Measurements from ENCODE around the gene ZNF18. TPM values are rescaled to one million over a fixed set of nuclear protein-coding genes. Genes with fewer than 3 reads are reported as not detected.

The ZNF18 gene
- polyA plus RNA-seq, 2 of the 4 experiments (the other 2 are of a cell fraction): 5.1 to 12.3 TPM

DNA sequence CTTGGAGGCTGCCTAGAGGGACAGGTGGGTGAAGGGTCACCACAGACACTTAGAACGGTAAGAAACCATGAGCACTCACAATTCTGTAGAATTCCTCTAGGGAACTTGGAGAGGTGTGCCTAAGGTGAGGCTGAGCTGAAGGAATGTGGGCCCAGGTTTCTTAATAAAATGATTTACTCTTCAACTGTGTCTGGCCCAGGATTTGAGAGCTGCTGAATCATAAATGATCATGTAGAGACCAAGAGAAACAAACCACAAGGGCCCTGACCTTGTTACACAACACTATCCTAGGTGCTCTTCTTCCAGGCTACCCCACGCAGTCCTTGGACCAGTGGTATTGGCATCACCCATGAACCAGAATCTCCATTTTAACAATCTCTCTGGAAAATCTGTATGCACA is 27.7 kb downstream of the ZNF18 start:
- H3K4me3 ChIP-seq: no peak overlapping the region
- H3K4me1 ChIP-seq: no peaks in the 10 kb centered on the region
- H3K9me3 ChIP-seq: peaks cover 6% of the 10 kb centered on the region; the same call in 1 of the 3 replicates
- DNase-seq (ENCODE audit: low read depth in 1 of 2, low spot score in 1 of 2) (no peak), FAIRE-seq (no peak), ATAC-seq (no peak)
- TF ChIP-seq RARB (CRISPR knock-in tag; IDR thresholded peaks at IDR 0.05): no peak
- 56% methylated on average over 2 of the region's 2 CpGs for WGBS (ENCODE audit: missing lambda C conversion rate)
- ChIA-PET POLR2A (interaction anchor here (1.3 kb wide), 1 partner anchor 28 kb away, joined by 3 read pairs; the partner anchor contains the start of gene ZNF18), CTCF (no interaction called here)
- H3K4me2 ChIP-seq: no peak overlapping the region
- H3K27ac ChIP-seq: no peak overlapping the region

DNA sequence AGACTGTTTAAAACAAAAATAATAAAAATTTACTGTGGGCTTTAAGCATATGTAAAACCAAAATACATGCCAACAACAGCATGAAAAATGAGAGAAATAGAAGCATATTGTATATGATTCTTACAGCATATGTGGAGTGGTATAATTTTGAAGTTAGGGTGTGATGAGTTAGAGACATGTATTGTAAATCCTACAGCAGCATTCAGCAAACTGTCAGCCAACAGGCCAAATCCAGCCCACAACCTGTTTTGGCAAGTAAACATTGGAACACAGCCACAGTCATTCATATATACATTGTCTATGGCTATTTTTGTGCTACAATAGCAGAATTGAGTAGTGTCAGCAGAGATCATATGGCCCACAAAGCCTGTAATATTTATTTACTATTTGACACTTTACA is 42.3 kb downstream of the ZNF18 start:
- TF ChIP-seq HDAC2 (IDR thresholded peaks at IDR 0.05) (no peak), PHF8 (IDR thresholded peaks at IDR 0.05; ENCODE audit: borderline replicate concordance, low read depth) (no peak), ZSCAN20 (CRISPR knock-in tag; IDR thresholded peaks at IDR 0.05) (no peak), HOXA7 (CRISPR knock-in tag; IDR thresholded peaks at IDR 0.05) (no peak), FOSL2 (IDR thresholded peaks at IDR 0.05) (no peak), FOSL2 (CRISPR knock-in tag; IDR thresholded peaks at IDR 0.05) (no peak), FOXS1 (CRISPR knock-in tag; IDR thresholded peaks at IDR 0.05) (no peak), RAD21 (conservative IDR thresholded peaks at IDR 0.05 in 1 of 2, IDR thresholded peaks at IDR 0.05 in 1 of 2) (no peak), NR3C1 (IDR thresholded peaks at IDR 0.05) (no peak), MYC (IDR thresholded peaks at IDR 0.05; ENCODE audit: borderline replicate concordance, low read length) (no peak), RCOR1 (IDR thresholded peaks at IDR 0.05; ENCODE audit: low read depth, low read length) (no peak), CHD2 (IDR thresholded peaks at IDR 0.05; ENCODE audit: low read length, partially characterized antibody) (no peak), HOXB13 (CRISPR knock-in tag; IDR thresholded peaks at IDR 0.05; ENCODE audit: low read depth) (no peak), CEBPB (IDR thresholded peaks at IDR 0.05) (no peak), SREBF2 (IDR thresholded peaks at IDR 0.05) (no peak), JUN (IDR thresholded peaks at IDR 0.05) (no peak)
- TF ChIP-seq, protein P1, sequence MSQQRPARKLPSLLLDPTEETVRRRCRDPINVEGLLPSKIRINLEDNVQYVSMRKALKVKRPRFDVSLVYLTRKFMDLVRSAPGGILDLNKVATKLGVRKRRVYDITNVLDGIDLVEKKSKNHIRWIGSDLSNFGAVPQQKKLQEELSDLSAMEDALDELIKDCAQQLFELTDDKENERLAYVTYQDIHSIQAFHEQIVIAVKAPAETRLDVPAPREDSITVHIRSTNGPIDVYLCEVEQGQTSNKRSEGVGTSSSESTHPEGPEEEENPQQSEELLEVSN (IDR thresholded peaks at IDR 0.05; ENCODE audit: borderline replicate concordance, low read depth): no peak
- TF ChIP-seq, protein P2, sequence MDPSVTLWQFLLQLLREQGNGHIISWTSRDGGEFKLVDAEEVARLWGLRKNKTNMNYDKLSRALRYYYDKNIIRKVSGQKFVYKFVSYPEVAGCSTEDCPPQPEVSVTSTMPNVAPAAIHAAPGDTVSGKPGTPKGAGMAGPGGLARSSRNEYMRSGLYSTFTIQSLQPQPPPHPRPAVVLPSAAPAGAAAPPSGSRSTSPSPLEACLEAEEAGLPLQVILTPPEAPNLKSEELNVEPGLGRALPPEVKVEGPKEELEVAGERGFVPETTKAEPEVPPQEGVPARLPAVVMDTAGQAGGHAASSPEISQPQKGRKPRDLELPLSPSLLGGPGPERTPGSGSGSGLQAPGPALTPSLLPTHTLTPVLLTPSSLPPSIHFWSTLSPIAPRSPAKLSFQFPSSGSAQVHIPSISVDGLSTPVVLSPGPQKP (IDR thresholded peaks at IDR 0.05; ENCODE audit: low read depth, low read length): no peak
- TF ChIP-seq, protein P3, sequence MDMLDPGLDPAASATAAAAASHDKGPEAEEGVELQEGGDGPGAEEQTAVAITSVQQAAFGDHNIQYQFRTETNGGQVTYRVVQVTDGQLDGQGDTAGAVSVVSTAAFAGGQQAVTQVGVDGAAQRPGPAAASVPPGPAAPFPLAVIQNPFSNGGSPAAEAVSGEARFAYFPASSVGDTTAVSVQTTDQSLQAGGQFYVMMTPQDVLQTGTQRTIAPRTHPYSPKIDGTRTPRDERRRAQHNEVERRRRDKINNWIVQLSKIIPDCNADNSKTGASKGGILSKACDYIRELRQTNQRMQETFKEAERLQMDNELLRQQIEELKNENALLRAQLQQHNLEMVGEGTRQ (IDR thresholded peaks at IDR 0.05): no peak
- TF ChIP-seq, protein P4, sequence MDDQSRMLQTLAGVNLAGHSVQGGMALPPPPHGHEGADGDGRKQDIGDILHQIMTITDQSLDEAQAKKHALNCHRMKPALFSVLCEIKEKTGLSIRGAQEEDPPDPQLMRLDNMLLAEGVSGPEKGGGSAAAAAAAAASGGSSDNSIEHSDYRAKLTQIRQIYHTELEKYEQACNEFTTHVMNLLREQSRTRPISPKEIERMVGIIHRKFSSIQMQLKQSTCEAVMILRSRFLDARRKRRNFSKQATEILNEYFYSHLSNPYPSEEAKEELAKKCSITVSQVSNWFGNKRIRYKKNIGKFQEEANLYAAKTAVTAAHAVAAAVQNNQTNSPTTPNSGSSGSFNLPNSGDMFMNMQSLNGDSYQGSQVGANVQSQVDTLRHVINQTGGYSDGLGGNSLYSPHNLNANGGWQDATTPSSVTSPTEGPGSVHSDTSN (IDR thresholded peaks at IDR 0.05): no peak
- H3K4me1 ChIP-seq: no peaks in the 10 kb centered on the region
- ChIA-PET CTCF (interaction anchor here (0.7 kb wide), 1 partner anchor 22 kb away, joined by 3 read pairs; no protein-coding TSS in a partner anchor), POLR2A (no interaction called here)
- H3K4me2 ChIP-seq: no peak overlapping the region
- no peak overlapping the region for H3K4me3 ChIP-seq
- no peak overlapping the region for H3K27ac ChIP-seq
- DNase-seq (ENCODE audit: low read depth in 1 of 2, low spot score in 1 of 2) (no peak), ATAC-seq (no peak), FAIRE-seq (no peak)
- peaks cover 26% of the 10 kb centered on the region for H3K9me3 ChIP-seq

DNA sequence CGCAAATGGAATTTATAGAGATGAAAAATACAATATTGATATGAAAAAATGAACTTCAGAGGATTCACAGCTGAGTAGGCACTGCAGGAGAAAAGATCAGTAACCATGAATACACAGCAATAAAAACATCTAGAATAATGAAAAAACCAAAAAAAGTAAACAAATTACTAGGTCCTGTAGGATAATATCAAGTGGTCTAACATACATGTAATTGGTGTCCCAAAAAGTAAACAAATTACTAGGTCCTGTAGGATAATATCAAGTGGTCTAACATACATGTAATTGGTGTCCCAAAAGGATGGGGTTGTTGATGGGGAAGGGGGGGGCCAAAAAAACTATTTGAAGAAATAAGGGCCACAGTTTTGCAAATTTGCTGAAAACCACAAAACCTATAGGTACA is 43.4 kb downstream of the ZNF18 start:
- ATAC-seq (no peak), DNase-seq (ENCODE audit: low read depth in 1 of 2, low spot score in 1 of 2) (peak in 1 of 2 experiments; percentile 9), FAIRE-seq (no peak)
- Histone ChIP-seq H3K4me1 (no peaks in the 10 kb centered on the region), H3K4me2 (no peak overlapping the region), H3K9me3 (peaks cover 26% of the 10 kb centered on the region), H3K4me3 (no peak overlapping the region), H3K27ac (no peak overlapping the region)
- WGBS (ENCODE audit: missing lambda C conversion rate): 60% methylated on average over 1 of the region's 1 CpG
- ChIA-PET CTCF (interaction anchor here (0.7 to 2.9 kb wide), 2 partner anchors 18 to 1109 kb away, joined by 3 to 12 read pairs; no protein-coding TSS in a partner anchor), POLR2A (no interaction called here)
- TF ChIP-seq EHF (CRISPR knock-in tag; IDR thresholded peaks at IDR 0.05): no peak
- TF ChIP-seq HOXB5 (CRISPR knock-in tag; IDR thresholded peaks at IDR 0.05): no peak
- TF ChIP-seq JUNB (IDR thresholded peaks at IDR 0.05): no peak
- TF ChIP-seq EP300 (IDR thresholded peaks at IDR 0.05): no peak
- TF ChIP-seq NPAS2 (CRISPR knock-in tag; IDR thresholded peaks at IDR 0.05; ENCODE audit: borderline replicate concordance): no peak
- TF ChIP-seq GATA3 (IDR thresholded peaks at IDR 0.05; ENCODE audit: borderline replicate concordance): no peak
- TF ChIP-seq RAD21 (conservative IDR thresholded peaks at IDR 0.05 in 1 of 2, IDR thresholded peaks at IDR 0.05 in 1 of 2): no peak
- no peak for TF ChIP-seq CHD4 (IDR thresholded peaks at IDR 0.05; ENCODE audit: borderline replicate concordance)
- TF ChIP-seq TP53 (CRISPR knock-in tag; IDR thresholded peaks at IDR 0.05): no peak
- no peak for TF ChIP-seq RFX5 (IDR thresholded peaks at IDR 0.05)
- TF ChIP-seq TFCP2L1 (CRISPR knock-in tag; IDR thresholded peaks at IDR 0.05): no peak
- TF ChIP-seq, protein P5, sequence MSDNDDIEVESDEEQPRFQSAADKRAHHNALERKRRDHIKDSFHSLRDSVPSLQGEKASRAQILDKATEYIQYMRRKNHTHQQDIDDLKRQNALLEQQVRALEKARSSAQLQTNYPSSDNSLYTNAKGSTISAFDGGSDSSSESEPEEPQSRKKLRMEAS (IDR thresholded peaks at IDR 0.05): no peak
- TF ChIP-seq PHF8 (IDR thresholded peaks at IDR 0.05; ENCODE audit: borderline replicate concordance, low read depth): no peak
- TF ChIP-seq ZC3H11A (IDR thresholded peaks at IDR 0.05): no peak
- no peak for TF ChIP-seq ESRRA (IDR thresholded peaks at IDR 0.05; ENCODE audit: borderline replicate concordance, low read length)

Measured in A549 (cell line).